A673 (cell line): ENCODE data around the gene IKZF3. TPM values are rescaled to one million over a fixed set of nuclear protein-coding genes. Genes with fewer than 3 reads are reported as not detected.

ENCODE experiments used
- BruUV-seq: library from RNA; stranded (reverse); fragments of 400-500 nt; replicated peaks from 2 replicates; lab custom pipeline; 2021; lab: Mats Ljungman, UMichigan
- CTCF ChIA-PET: fragments of 300-600 bp; sonication (Branson Sonifier 250); formaldehyde crosslinking; loops from one replicate; lab custom pipeline; 2022; ENCODE audit warnings: antibody characterized with exemption; lab: Charles Lee
- POLR2A ChIA-PET: fragments of 300-600 bp; sonication (Branson Sonifier 250); formaldehyde crosslinking; loops from one replicate; lab custom pipeline; 2022; ENCODE audit warnings: antibody characterized with exemption; ENCODE audit not compliant: low non-redundant PET; lab: Charles Lee
- DNase-seq: peaks from one replicate; pipeline ENCODE4 v3.0.0-alpha.2; 2015; ENCODE audit warnings: low spot score
- H3K27ac ChIP-seq: fragments of 200-600 bp; sonication (generic); 2 replicates; pipeline ENCODE4 v1.5.1; 2016; ENCODE audit warnings: mixed run types, low read depth, mild to moderate bottlenecking, mixed read lengths, antibody characterized with exemption, low read length; ENCODE audit not compliant: poor library complexity, severe bottlenecking
- H3K27me3 ChIP-seq: fragments of 200-600 bp; sonication (generic); replicated peaks from 2 replicates; pipeline ENCODE4 v1.6.1; 2017; ENCODE audit warnings: mixed run types, low read depth, mild to moderate bottlenecking, mixed read lengths, antibody characterized with exemption, low read length; ENCODE audit not compliant: insufficient read depth, poor library complexity
- H3K36me3 ChIP-seq: fragments of 200-600 bp; sonication (generic); 2 replicates; pipeline ENCODE4 v1.6.1; 2016; ENCODE audit warnings: mixed run types, mild to moderate bottlenecking, mixed read lengths, antibody characterized with exemption, low read length; ENCODE audit not compliant: insufficient read depth, poor library complexity, severe bottlenecking
- H3K4me1 ChIP-seq: fragments of 200-600 bp; sonication (generic); 2 replicates; pipeline ENCODE4 v1.6.1; 2017; ENCODE audit warnings: mixed run types, mild to moderate bottlenecking, mixed read lengths, antibody characterized with exemption, low read length; ENCODE audit not compliant: insufficient read depth, poor library complexity, severe bottlenecking
- H3K4me3 ChIP-seq: fragments of 200-600 bp; sonication (generic); 2 replicates; pipeline ENCODE4 v1.5.1; 2016; ENCODE audit warnings: low read depth, mixed run types, mild to moderate bottlenecking, mixed read lengths, low read length; ENCODE audit not compliant: poor library complexity, severe bottlenecking
- H3K9me3 ChIP-seq: fragments of 200-600 bp; sonication (generic); 2 replicates; pipeline ENCODE4 v1.6.1; 2016; ENCODE audit warnings: mixed run types, low read depth, mild to moderate bottlenecking, mixed read lengths, antibody characterized with exemption, low read length; ENCODE audit not compliant: poor library complexity, severe bottlenecking
- CTCF ChIP-seq: fragments of 300-800, 200-600 bp; sonication (generic); conservative IDR thresholded peaks from 2 replicates; pipeline ENCODE4 v1.5.1; 2017; ENCODE audit warnings: low read depth, mild to moderate bottlenecking, antibody characterized with exemption, low read length, moderate library complexity, mixed read lengths
- EZH2 ChIP-seq: fragments of 200-600 bp; sonication (generic); IDR thresholded peaks from 2 replicates; pipeline ENCODE4 v1.6.1; 2017; ENCODE audit warnings: borderline replicate concordance, low read depth, mild to moderate bottlenecking, mixed read lengths, antibody characterized with exemption, low read length; ENCODE audit not compliant: poor library complexity, severe bottlenecking
- intact Hi-C: fragments of 100-400 bp; cut with micrococcal nuclease; formaldehyde crosslinking; loops from one replicate; pipeline ENCODE4 v1.10.0; 2022; ENCODE audit not compliant: unreplicated experiment
- total RNA-seq: library from RNA; stranded (reverse); gene quantifications from 2 replicates; pipeline ENCODE4 v1.2.3, GENCODE V29; 2021

The IKZF3 gene
- total RNA-seq, 1 experiment from 2014 or later = not detected

- intact Hi-C loops = no loop called here
Measured at GRCh38 chr17:39872751-39873150, 8.6 kb upstream of the IKZF3 start.

GRCh38 chr17:39871801-39872200 lies 7.7 kb upstream of the IKZF3 start:
- no peak for DNase-seq
- no peaks in the 10 kb centered on the region for H3K4me1 ChIP-seq
- H3K9me3 ChIP-seq = no peaks in the 10 kb centered on the region
- H3K36me3 ChIP-seq = no peaks in the 10 kb centered on the region
- CTCF ChIA-PET = no interaction called here
- no peak overlapping the region for H3K27ac ChIP-seq
- POLR2A ChIA-PET = no interaction called here
- TF ChIP-seq EZH2 (no peak), CTCF (no peak)
- BruUV-seq = no TSS peak
- intact Hi-C loops = no loop called here
- no peak overlapping the region for H3K4me3 ChIP-seq
- peaks cover 4% of the 10 kb centered on the region for H3K27me3 ChIP-seq

More at GRCh38 chr17:39872751-39873150, 8.6 kb upstream of the IKZF3 start:
- DNase-seq = peak; percentile 11
- ChIA-PET CTCF (interaction anchor here (0.5 kb wide), 1 partner anchor 457 kb away, joined by 3 read pairs; no protein-coding TSS in a partner anchor), POLR2A (no interaction called here)
- H3K36me3 ChIP-seq = no peaks in the 10 kb centered on the region
- no peak overlapping the region for H3K27ac ChIP-seq
- no TSS peak for BruUV-seq
- H3K4me1 ChIP-seq = no peaks in the 10 kb centered on the region
- H3K9me3 ChIP-seq = no peaks in the 10 kb centered on the region
- TF ChIP-seq EZH2 = no peak
- no peak; the same call in 1 of the 2 replicates for TF ChIP-seq CTCF
- no peaks in the 10 kb centered on the region for H3K27me3 ChIP-seq
- no peak overlapping the region for H3K4me3 ChIP-seq

GRCh38 chr17:39870776-39871175 lies 6.7 kb upstream of the IKZF3 start:
- CTCF ChIA-PET = no interaction called here
- BruUV-seq = no TSS peak
- H3K4me1 ChIP-seq = no peaks in the 10 kb centered on the region
- no peaks in the 10 kb centered on the region for H3K9me3 ChIP-seq
- peaks cover 5% of the 10 kb centered on the region for H3K27me3 ChIP-seq
- no peak overlapping the region for H3K27ac ChIP-seq
- intact Hi-C loops = no loop called here
- H3K36me3 ChIP-seq = no peaks in the 10 kb centered on the region
- TF ChIP-seq CTCF = no peak
- TF ChIP-seq EZH2 = no peak
- no peak for DNase-seq
- H3K4me3 ChIP-seq = no peak overlapping the region
- POLR2A ChIA-PET = no interaction called here
